SH-SY5Y (cell line): Measurements from ENCODE around the gene FAM174A.

Experiments used
- GATA2 ChIP-seq: IDR thresholded peaks from 2 replicates; pipeline ENCODE4 v1.6.1; 2011; ENCODE audit warnings: mild to moderate bottlenecking, low read depth, low read length
- GATA3 ChIP-seq: IDR thresholded peaks from 2 replicates; pipeline ENCODE4 v1.6.1; 2011; ENCODE audit warnings: low read depth, mild to moderate bottlenecking, low read length, moderate library complexity

- TF ChIP-seq GATA3 (no peak), GATA2 (no peak)
Measured at GRCh38 chr5:100493996-100494395, 41.2 kb upstream of the FAM174A start.
